ENCODE data around the gene FAM20A.
"Not testable (repeated sequence)": the region's sequence is repeated elsewhere in the genome, so short reads cannot be mapped to it uniquely, and the experiment has no call there.

Gene FAM20A

DNA sequence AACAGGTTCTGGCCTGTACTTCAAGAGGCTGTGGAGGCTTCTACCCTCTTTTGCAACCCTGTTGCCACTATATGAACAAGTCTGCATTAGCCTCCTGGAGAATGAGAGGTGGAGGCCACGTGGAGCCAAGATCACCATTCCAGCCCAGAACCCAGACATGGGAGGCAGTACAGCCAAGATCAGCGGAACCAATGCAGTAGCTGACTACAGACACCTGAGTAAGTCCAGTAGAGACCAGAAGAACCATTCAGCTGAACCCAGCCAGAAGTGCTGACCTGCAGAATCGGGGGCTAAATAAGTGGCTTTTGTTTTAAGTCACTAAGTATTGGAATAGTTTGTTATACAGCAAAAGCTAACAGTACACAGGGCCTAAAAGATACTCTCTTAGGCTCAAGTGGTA, 12.1 kb downstream of the FAM20A start:
- DNase-seq (ENCODE audit: low read depth in 2 of 2) = no peak

DNA sequence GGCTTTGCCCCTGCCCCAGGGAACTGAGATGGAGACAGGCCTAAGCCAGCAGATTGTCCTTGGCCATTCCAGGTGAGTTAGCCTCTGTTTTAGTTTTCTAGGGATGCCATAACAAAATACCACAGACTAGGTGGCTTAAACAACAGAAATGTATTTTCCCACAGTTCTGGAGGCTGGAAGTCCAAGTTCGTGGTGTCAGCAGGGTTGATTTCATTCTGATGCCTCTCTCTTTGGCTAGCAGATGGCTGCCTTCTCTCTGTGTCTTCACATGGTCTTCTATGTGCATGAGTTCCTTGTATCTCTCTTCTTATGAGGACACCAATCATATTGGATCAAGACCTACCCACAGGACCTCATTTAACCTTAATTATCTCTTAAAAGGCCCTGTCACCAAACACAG, 12.8 kb downstream of the FAM20A start:
- DNase-seq (ENCODE audit: low read depth in 2 of 2) = no peak

DNA sequence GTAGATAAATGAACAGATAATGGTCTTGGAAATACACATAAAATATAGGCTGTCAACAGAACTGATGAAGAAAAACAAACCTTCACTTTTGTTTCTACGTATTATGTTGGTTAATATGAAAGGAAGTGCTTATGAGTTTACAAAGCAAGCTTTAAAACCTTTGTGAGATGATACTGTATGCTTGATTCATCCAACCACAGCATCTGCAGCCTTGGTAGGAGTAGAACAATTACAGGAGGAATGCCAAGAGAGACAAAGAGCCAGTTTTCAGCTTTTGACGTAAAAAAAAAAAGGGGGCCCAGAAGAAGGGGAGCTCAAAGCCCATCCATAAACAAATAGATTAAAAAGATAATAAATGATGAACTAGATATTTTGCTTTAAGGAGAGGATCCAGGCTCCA, 13.3 kb downstream of the FAM20A start:
- DNase-seq (ENCODE audit: low read depth in 2 of 2) = no peak

DNA sequence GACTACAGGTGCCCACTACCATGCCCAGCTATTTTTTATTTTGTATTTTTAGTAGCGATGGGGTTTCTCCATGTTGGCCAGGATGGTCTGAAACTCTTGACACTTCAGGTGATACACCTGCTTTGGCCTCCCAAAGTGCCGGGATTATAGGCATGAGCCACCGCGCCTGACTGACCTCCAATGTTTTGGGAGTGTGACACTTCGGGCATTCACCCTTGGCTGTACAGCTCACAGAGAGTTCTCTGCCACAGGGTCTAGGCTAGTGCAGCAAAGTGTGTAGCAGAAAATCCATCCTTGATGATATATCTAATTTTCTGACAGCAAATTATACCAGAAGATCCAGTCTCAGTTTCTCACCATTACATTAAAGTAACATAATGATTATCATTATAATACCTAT, 14.1 kb downstream of the FAM20A start:
- DNase-seq (ENCODE audit: low read depth in 2 of 2) = no peak

DNA sequence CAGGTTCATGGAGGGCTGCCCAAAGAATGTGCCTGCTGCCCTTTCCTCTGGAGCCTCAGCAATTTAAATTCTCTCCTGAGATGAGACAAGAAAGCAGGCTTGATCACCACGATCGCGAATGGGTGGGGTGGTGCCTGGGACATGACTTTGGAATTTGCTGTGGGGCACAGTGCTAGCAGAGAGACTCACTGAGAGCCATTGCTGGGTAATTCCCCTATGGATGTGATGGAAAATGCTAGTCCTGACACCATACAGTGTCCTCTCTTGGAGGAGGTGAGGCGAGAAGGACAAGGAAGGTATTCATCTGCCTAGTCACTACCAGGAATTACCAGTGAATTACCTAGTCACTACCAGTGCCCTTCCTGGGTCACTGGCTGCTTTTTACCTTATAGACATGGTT, 15.5 kb downstream of the FAM20A start:
- DNase-seq (ENCODE audit: low read depth in 2 of 2) = no peak

DNA sequence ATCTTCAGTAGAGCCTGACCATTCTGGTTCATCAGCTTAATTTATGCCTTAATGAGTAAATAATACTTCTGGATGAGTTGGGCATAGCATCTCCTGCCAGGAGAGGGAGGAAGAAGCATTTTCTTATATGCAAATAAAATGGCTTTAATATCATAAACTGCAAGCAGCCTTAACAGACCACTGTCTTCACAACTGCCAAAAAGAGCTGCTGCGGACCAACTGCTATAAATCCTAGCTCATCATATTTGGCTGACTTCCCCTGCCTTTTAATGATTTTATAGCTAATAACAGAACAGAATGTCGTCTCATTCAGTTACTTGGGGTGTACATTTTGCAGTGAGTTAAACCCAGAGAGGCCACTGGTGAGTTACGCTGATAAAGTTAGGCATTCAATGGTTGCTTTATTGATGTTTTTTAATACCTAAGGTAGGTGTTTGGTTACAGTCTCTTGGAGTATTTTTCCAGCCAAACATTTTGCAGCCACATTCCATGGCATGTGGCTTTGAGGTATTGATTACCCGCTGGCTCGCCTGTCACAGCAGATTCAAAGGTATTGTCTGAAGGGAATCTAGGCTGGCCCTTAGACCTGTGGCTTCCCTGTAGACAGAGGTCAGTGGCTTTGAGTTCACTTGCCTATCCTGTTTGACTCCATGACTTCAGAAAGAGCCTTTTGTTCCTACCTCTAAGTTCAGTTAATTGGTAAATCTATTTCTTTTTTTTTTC, 16.4 kb downstream of the FAM20A start:
- DNase-seq (ENCODE audit: low read depth in 2 of 2) = no peak

DNA sequence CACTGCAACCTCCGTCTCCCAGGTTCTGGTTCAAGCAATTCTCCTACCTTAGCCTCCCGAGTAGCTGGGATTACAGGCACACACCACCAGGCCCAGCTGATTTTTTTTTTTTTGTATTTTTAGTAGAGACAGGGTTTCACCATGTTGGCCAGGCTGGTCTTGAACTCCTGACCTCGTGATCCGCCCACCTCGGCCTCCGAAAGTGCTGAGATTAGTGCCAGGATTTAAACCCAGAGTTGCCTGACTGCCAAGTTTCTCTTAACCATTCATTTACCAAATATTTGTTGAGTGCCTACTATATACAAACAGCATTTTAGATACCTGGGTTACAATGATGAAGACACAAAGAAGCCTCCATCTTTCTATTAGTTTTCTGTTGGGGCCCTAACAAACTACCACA, 18.3 kb downstream of the FAM20A start:
- DNase-seq (ENCODE audit: low read depth in 2 of 2) = not testable (repeated sequence)

DNA sequence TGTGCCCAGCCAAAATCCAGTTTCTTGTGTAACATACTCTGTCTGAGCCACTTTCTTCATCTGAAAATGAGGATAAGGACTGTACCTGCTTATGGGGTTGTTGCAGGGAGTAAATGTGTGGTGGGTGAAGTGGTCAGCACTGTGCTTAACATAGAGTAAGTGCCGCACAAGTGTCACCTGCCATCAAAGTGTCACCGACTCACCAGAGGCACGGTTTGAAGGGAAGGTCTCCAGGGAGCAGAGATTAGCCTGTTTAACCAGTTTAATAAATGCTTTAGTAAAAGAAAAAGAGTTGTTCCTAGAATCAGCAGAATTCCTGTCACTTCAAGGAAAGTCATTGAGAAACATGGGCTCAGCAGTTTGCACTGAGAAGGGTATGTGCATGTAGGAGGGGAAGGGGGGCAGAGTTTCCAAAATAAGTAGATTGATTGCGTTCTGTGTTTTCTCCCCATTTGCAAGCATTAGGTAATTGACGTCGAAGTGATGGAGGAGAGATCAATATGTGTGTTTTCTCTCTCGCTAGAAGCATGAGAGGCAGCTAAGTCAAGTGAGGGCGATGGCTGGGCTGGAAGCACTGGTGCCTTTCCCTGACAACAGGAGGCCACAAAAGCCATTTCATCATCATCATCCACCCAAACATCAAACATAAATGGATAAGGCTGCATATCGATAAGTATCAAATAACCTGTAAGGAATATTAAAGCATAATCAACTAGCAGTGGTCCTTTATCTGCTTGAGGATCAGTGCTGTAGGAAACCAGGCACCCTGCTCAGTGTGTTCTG, 19.1 kb downstream of the FAM20A start:
- DNase-seq (ENCODE audit: low read depth in 2 of 2) = no peak

DNA sequence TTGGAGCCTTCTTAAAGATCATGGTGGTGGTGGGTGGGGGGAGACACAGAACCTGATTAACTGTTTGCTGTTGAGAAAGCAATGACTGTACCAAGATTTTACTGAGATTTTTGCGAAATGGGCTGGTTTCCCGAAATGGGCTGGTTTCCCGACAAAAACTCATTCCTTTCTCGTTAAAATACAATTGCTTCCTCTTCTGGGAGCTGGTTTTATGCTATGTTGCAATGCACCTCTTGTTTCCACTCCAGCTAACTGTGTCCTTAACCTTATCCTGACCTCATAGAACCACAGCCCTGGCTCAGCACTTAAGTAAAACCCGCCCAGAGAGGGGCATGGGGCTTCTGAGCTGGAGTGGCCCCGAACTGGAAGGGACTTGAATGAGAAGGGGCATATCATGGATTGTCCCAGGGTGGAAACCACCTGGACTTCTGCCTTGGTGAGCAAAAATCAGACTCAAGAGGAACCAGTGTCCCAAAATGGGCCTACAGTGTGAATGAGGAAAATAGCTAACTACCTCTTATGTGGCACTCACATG, 20.9 kb downstream of the FAM20A start:
- DNase-seq (ENCODE audit: low read depth in 2 of 2) = no peak

DNA sequence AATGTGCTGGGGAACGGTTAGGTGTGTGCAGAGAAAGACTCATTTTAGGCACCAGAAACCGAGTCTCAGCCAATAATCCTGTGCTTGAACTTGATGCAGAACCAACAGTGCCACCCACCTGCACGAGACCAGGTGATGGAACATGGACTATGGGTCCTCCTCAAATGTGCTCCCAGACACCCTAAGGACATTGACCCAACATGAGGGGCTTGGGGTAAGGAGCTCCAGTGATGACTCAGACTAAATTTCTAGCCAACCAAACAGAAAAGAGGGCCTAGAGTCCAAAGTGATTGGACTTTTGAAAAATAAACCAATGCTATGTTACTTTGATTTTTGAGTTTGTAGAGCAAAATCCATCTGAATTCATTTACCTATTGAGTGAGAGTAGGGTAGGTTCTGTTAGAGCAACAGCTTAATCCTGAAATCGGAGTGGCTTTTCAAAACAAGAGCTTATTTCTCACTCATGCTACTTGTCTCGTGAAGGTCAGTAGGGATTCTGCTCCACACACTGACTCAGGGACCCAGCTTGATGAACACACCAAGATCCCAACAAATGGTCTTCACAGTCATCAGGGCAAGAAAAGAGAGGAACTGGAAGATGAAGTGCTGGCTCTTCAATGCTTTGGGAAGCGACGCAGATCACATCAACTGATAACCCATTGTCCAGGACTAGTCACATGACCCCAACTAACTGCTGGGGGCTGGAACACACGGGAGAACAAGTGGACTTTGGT, 21.8 kb downstream of the FAM20A start:
- no peak for DNase-seq (ENCODE audit: low read depth in 2 of 2)

DNA sequence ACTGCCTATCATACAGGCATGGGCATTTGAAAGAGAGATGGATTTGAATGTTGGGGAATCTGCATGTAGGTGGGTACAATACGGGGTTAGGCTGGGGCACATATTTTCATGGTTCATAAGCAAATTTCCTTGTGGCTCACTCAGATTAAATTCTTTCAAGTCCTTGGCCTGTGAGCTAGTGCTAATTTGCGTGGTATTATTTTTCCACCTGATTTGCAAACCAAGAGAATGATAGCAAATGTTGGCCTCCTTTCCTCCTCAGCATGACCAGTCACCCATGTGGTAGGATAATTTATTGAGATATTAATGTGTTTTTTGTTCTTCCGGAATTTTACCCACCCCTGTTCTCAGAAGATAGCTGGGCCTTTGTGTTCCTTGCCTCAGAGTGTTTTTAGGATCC, 22.9 kb downstream of the FAM20A start:
- DNase-seq (ENCODE audit: low read depth in 2 of 2) = no peak

DNA sequence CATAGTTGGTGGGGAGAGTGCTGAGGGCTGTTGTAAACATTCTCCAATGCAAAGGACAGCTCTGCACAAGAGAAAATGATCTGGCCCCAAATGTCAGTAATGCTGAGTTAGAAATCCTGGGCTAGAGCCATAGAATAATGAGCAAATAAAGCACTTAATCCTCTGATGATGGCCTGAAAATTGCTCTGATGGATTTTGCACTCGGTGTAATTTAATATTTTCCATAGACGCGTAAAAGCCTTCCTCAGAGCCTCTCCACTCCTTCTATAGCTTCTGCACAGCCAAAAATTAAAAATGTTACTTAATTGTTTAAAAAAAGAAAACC, 23.7 kb downstream of the FAM20A start:
- DNase-seq (ENCODE audit: low read depth in 2 of 2) = no peak

DNA sequence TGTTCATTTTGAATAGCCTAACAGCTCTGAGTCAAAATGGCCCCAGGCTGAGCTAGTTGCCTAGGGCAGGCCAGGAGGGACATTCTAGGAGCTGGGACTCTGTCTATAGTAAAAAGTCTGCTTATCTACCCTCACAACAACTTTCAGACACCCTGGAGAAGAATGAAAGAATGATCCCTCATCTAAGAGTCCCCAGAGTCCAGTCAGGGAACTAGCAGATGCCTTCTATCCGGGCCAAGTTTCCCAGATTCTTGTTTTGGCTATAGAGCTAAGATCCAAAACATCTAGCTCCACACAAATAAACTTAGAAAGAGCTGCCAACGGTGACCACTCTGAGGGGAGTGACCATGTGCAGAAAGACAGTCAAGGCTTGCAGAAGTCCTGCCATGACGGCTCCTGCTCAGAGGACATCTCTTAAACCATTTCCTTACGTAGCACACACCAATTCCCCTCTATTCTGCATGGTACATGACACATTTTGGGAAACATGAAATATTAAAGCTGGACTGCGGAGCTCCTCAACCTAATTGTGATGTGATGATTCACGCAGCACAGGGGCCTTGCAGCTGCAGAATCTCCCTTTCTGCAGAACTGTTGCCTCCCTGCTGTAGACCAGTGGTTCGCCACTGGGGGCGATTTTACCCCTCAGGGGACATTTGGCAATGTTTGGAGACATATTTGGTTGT, 24.2 kb downstream of the FAM20A start:
- DNase-seq (ENCODE audit: low read depth in 2 of 2) = no peak

DNA sequence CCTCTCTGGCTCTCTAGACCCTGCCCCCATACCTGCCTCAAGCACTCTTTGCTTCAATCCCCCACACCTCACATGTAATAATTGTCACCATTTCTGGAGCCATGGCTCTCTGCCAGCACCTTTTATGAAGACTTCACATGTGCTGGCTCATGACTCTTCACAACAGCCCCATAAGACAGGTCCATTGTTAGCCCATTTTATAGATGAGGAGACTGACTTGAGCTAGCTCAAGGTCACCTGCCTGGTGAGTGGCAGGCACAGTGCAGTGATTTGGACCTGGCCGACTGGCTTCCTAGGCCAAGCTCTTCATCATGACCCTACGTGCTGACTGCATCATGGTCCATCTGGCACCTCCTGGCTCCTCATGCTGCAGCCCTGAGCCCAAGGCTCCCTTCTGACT, 25.0 kb downstream of the FAM20A start:
- no peak for DNase-seq (ENCODE audit: low read depth in 2 of 2)

DNA sequence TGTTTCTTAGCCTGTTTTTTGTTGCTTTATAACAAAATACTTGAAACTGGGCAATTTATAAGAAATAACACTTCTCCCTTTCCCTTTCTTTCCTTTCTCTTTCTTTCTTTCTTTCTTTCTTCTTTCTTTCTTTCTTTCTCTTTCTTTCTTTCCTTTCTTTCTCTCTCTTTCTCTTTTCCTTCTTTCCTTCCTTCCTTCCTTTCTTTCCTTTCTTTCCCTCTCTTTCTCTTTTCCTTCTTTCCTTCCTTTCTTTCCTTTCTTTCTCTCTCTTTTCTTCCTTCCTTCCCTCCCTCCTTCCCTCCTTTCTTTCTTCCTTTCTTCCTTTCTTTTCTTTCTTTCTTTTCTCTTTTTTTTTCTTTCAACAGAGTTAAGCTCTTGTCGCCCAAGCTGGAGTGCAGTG, 27.8 kb downstream of the FAM20A start:
- no peak for DNase-seq (ENCODE audit: low read depth in 2 of 2)

DNA sequence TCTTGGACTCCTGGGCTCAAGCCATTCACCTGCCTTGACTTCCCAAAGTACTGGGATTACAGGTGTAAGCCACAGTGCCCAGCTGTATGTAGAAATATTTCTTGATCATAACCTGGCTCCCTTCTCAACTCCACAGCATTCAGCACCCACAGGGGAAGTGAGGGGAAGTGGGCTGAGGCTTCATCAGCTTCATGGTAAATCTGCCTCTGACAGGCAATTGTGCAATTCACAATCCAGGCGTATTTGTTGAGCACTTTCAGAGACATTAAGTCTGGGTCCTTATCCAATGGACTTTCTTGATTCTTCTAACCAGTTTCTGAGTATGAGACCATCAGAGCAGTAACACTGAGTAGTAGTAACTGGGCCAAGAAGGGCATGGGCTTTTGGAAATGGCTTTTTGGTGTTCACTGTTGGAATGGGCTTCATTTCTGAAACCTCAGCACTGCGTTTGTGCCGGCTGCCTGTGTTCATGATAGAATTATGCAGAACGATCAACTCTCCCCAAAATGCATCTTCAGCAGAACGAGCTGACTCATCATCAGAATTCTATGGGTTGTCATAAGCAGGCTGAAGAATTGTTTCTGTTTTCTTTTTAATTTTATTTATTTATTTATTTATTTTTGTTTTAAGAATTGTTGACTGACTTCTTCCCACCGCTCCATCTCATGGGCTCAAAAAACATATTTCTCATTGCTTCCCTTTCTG, 28.9 kb downstream of the FAM20A start:
- no peak for DNase-seq (ENCODE audit: low read depth in 2 of 2)

DNA sequence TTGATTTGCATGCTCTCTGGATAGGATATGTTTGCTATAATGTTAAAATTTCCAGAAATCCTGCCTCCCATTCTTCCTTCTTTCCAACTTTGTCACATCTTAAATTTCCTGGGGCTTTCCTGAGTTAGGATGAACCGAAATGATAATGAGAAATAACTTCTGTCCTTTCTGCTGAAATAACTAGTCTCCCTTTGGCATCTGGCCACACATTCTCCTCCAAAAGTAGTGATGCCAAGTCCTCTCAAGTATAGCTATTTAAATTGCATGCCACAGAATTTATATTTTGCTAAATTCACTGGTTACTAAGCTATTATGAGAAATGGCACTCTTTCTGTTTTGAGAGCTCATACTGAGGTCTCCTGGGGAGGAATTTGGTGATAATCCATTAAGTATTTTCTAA, 30.6 kb downstream of the FAM20A start:
- no peak for DNase-seq (ENCODE audit: low read depth in 2 of 2)

DNA sequence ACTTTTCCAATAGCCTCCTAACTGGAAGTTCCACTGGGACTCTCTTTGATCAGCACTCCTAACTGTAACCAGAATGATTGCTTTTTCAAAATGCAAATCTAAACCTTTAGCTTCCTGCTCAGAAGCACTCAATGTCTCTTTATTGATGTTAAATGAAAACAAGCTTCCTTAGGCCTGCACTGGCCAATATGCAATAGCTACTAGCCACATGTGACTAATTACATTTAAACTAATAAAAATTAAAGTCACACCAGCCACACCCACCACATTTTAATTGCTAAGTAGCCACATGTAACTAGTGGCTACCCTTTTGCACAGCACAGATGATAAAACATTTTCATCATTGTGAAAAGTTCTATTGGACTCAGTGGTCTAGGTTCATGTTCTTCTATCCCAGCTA, 31.8 kb downstream of the FAM20A start:
- DNase-seq (ENCODE audit: low read depth in 2 of 2) = no peak

DNA sequence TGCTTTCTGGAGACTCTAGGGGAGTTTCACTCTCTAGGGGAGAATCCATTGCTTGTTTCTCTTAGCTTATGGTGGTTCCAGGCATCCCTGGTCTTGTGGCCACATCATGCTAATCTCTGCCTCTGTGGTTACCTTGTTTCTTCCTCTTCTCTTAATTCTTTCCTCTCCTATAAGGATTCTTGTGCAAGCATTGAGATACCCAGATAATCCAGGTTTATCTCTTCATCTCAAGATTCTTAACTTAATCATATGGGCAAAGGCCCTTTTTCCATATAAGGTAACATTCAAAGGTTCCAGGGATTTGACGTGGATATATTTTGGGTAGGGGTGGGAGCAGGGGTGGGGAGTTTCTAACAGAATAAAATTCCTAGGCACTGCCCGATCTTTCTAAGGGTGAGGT, 32.6 kb downstream of the FAM20A start:
- DNase-seq (ENCODE audit: low read depth in 2 of 2) = no peak

DNA sequence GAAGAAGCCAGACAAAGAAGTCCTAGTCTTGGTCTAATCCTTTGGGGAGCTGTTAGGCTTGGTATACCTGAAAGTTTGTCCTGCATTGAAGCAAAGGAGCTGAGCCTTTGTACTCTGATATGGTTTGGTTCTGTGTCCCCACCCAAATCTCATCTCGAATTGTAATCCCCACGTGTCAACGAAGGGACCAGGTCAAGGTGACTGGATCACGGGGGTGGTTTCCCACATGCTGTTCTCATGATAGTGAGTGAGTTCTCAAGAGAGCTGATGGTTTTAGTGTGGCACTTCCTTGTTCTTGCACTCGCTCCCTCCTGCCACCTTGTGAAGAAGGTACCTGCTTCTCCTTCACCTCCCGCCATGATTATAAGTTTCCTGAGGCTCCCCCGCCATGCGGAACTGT, 33.6 kb downstream of the FAM20A start:
- no peak for DNase-seq (ENCODE audit: low read depth in 2 of 2)

DNA sequence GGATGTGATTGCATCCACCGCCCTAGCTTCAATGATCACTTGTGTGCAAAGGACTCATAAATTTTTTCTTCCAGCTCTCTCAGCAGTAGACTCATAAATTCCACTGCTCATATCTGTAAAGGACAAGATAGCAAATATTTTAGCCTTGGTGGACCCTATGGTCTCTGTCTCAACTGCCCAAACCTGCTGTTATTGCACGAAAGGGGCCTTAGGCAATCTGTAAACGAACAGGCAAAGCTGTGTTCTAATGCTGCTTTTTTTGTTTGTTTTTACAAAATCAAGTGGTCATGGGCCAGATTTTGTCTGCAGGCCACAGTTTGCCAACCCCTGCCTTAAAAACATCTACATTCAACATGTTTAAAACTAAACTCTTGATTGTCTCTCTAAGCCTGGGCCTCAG, 34.1 kb downstream of the FAM20A start:
- DNase-seq (ENCODE audit: low read depth in 2 of 2) = no peak

DNA sequence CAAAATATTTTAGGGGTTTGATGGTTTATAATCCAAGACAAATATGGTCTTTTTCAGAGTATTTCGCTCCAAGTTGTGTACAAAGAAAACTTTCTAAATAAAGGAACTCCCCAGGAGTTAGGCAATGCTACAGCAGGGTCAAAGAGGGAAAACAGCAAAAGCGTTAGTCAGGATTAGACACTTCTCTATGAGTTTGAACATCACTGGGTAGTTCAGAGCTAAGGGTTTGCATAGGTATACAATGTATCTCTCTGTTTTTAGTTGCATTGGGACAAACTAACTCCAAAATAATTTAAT, 34.8 kb downstream of the FAM20A start:
- DNase-seq (ENCODE audit: low read depth in 2 of 2) = no peak
